Cortex of kidney (tissue), 1 donor: ENCODE results near the gene MAD1L1.
"Not testable (repeated sequence)": the region's sequence is repeated elsewhere in the genome, so short reads cannot be mapped to it uniquely, and the experiment has no call there.

ENCODE experiments used
- DNase-seq: peaks from one replicate; lab custom pipeline; 2025; lab: John Stamatoyannopoulos, UW

Gene MAD1L1

DNA sequence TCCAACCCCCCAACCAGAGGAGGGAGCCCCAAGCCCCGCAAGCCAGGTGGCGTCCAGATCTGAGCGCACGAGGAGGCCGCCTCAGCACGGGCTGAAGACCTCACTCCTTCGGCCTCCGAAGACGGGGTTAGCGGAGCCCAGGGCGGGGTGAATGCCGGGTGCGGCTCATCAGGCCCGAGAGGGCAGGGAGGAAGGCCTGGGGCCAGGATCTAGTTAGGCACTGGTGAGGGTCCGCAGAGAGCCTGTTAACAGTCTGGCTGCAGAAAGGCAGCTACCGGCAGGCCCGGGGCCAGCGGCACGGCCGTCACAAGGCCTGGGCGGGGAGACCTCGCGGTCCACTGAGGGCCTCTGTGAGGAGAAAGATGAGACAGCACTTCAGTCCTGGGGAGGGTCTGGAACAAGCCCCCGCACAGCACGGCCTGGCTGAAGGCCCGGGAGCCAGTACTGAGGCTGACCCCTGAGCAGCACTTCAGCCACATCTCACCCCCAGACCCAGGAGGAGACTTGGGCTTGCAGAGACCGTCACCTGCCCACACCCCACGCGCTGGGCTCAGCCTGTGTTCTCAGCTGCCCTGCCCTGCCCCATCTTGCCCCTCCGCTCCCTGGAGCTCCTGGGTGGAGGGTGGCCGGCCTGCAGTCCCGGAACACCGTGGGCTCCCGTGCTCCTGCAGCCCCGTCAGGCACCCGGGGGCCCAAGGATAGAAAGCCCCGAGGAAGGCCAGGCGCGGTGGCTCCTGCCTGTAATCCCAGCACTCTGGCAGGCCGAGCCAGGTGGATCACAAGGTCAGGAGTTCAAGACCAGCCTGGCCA, 369.4 kb downstream of the MAD1L1 start:
- DNase-seq, result no peak

DNA sequence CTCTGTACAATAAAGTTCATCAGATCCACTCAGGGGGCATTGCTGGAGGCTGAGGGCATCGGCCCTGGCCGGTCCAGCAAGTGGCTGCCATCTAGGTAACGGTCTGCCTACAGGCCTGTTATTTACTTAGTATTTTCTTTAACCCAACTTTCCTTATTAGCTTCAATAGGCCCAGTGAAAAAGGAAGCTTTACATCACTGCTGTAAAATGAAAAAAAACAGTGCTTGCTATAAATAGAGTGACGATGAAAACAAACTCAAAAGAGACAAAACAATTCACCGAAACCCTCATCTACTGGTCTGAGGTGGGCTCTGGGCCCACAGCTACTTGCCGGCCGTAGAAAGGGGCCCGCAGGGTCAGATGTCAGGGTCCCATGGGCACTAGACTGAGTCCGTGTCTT, 370.2 kb downstream of the MAD1L1 start:
- DNase-seq, result no peak

DNA sequence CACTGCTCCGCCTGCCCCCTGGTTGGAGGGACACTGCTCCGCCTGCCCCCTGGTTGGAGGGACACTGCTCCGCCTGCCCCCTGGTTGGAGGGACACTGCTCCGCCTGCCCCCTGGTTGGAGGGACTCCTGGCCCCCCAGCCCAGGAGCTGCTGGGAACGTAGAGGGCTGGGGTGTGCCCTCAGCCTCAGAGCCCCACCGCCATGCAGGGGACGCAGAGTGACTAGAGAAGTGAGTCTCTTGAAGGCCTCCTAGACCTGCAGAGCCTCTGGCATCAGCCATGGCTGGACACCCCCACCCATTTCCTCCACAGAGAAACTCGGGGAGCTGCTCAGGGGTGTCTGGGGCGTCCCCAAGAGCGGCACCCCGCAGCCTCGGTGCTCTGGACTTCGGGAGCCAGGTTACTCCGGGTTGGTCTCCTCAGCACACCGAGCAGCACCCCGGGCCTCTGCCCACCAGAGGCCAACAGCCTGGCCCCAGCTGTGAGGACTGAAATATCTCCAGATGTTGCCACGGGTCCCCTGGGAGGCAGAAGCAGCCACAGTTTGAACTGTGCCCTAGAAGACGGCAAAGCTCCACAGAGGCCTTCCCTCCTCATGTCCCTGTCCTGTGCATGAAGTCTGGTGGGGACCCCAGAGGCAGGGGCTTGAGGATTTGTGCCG, 370.8 kb downstream of the MAD1L1 start:
- no peak for DNase-seq

DNA sequence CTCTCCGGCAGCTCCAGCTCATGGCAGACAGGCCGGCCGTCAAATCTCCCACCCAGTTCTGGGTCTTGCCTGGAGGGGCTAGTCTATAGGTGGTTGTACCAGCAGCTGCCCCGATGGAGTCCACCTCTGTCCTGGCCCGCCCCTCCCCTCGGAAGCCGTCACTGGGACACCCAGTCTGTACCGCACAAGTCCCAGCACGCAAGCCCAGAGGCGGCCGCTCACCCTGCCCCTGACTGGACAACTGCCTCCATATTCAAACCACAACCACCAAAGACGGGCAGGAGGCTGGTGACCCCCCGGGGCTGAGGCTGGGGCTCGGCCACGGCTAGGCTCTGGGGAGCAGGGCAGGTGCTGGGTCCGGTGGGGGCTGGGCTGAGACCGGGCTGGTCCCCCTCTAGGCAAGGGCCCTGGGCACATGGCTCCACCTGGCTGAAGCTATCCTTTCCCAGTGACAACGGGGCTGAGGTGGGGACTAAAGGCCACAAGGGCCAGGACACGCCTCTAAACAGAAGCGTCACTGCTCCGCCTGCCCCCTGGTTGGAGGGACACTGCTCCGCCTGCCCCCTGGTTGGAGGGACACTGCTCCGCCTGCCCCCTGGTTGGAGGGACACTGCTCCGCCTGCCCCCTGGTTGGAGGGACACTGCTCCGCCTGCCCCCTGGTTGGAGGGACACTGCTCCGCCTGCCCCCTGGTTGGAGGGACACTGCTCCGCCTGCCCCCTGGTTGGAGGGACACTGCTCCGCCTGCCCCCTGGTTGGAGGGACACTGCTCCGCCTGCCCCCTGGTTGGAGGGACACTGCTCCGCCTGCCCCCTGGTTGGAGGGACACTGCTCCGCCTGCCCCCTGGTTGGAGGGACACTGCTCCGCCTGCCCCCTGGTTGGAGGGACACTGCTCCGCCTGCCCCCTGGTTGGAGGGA, 371.6 kb downstream of the MAD1L1 start:
- not testable (repeated sequence) for DNase-seq

DNA sequence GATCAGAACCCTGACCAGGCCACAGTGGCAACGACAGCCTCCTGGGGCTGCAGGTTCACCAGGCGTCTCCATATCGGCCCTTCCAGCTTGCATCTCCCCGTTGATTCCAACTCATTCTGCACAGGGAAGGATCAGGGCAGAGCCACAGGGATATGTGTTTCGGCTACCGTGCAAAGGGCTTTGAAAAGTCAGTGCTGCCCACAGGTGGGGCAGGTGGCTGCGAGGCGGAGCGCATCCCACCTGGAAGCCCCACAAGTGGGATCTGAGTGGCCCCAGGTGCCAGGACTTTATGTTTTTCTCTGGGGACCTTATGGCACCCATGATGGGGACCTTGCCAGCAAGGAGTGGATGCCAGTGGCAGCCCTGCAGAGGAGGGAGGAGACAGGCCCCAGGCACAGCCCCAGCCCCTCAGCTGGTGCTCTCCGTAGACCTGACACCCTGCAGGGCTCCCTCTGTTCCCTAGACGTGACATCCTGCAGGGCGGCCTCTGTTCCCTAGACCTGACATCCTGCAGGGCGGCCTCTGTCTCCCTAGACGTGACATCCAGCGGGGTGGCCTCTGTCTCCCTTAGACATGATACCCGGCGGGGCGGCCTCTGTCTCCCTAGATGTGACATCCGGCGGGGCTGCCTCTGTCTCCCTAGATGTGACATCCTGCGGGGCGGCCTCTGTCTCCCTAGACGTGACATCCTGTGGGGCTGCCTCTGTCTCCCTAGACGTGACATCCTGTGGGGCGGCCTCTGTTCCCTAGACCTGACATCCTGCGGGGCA, 373.3 kb downstream of the MAD1L1 start:
- no peak for DNase-seq

DNA sequence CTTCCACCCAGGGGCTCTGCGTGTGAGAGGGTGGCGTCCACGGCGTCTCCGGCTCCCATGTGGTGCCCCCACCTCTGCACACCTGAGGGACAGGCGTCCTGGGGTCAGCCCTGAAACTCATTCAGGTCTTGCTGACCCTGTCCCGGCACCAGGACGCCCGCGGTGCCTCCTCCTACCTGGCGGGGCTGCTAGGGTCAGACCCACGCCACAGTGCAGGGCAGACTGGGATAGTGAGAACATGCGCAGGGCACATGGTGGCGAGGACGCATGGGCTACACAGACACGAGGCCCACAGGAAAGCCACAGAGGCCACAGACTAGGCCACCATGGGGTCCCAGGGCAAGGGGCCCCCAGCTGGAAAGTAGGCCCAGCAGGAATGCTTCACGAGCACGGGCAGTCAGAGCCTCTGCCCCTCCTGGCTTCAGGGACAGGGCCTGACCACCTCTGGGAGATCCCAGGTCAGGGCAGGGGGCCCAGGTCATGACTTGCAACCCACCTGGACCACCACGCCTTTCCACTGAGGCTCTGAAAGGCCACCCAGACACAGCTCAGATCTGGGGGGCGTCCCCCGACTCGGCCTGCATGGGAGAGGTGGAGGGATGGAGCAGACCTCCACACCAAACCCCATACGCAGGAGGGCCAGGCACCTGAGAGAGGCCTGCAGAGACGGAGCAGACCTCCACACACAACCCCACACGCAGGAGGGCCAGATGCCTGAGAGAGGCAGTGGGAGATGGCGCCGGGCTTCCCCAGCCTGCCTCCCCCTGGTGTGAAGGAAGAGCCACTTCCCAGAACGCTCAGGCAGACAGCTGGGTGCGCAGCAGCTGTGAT, 374.1 kb downstream of the MAD1L1 start:
- no peak for DNase-seq

DNA sequence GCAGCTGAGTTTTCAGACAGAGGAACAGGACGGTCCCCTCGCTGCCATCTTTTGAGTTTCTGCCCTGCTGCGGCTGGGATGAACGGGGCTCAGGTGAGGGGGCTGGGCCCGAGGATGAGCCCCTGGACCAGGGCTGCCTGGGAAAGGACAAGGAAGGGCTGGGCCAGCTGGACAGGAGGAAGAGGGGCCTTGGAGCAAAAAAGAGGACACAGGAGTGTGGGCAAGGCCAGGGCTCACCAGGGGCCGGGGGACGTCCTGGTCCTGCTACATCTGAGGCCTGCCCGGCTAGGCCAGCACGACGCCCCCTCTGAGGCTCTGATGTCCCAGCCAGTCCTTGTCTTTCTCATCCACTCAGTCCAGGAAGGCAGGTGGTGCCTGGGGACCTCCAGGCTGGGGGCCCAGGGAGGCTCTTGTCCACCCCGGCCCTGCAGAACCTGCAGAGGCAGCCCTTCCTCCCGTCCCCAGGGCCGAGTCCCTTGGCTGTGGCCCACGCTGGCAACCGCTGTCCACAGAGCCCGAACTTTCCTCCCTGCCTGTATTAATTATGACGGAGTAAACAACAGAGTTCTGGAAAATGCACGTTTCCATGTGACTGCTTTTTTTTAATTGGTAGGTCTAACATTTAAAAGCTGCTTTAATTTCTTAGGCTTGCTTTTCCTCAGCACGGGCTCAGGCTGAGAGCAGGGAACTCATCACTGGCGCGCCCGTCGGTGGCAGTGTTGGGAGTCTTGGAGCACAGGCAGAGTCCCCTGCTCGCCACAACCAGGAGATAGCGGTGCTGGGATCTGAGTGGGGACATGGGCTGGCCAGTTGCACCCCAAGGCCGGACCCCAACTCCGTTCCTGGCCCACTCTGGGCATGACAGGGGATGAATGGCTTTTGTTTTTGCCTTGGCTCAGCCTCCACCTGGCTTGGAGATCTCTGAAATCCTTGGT, 375.0 kb downstream of the MAD1L1 start:
- DNase-seq, result no peak

DNA sequence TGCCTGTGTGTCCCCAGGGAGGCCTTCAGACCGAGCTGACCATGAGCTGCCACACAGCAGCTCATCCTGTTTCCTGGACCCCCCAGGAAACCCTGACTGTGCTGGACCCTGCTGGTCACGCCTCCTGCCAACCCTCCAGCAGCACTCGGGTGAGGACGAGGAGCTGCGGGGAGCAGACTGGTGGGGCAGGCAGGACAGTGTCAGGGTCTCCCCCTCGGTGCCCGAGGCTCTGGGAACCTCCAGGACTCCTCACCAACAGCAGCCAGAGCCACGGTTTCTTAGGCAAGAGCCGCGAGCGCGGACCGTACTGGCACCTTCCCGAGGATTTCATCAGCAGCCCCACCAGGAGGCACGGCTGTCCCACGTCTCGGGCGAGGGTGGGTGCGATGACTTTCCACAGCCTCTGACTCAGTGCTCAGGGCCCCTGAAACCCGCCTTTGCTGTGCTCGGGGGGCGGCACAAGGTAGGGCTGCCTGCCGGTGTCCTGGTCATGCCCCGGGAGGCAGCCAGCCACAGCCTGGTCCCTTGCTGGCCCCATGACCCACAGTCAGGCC, 375.8 kb downstream of the MAD1L1 start:
- no peak for DNase-seq

DNA sequence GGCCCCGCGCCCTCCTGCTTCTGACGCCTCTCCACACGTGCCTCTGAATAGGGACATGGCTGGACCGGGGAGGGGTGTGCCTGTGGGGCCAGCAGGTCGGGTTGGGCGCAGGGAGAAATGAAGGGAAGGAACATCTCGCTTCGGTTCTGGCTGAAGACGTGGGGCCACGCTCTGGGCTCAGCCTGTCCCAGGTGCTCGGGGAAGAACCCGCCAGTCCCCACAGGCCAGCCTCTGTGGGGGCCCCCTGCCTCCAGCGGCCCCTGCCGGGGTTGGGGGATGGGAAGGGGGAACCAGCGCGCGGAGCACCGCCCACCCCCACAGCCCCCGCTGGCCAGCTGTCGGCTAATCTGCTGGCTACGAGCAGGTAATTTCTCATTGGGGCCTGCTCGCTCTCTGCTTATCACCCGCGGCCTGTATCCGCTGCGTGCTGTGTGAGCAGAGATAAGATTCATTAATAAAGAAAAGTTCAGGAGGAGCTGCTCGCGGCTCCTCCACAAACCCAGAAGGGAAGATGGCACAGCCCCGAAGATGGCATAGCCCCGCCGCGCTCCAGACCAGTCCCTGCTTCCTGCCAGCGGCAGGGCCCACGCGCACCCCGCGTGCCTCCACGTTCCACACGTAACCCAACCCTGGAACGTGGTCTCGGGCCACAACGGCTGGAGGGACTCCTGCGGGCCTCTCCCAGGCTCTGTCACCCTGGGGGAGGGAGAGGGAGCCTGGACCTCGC, 376.4 kb downstream of the MAD1L1 start:
- no peak for DNase-seq

DNA sequence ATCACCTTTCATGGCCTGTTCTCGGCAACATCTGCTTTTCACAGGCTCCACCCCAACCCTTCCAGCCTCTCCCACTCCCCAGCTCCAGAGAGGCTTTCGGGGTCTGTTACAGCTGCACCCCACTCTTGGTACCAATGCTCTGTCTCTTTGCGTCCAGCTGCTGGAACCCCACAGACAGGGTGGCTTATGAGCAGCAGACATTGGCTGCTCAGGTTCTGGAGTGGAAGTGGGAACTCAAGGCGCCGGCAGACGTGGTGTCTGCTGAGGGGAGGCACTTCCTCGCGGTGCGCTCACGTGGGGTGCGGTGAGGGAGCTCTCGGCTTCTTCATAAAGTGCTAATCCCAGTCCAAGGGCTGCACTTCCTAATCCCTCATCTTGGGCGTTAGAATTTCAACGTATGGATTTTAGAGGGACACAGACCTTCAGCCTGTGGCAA, 377.0 kb downstream of the MAD1L1 start:
- no peak for DNase-seq

DNA sequence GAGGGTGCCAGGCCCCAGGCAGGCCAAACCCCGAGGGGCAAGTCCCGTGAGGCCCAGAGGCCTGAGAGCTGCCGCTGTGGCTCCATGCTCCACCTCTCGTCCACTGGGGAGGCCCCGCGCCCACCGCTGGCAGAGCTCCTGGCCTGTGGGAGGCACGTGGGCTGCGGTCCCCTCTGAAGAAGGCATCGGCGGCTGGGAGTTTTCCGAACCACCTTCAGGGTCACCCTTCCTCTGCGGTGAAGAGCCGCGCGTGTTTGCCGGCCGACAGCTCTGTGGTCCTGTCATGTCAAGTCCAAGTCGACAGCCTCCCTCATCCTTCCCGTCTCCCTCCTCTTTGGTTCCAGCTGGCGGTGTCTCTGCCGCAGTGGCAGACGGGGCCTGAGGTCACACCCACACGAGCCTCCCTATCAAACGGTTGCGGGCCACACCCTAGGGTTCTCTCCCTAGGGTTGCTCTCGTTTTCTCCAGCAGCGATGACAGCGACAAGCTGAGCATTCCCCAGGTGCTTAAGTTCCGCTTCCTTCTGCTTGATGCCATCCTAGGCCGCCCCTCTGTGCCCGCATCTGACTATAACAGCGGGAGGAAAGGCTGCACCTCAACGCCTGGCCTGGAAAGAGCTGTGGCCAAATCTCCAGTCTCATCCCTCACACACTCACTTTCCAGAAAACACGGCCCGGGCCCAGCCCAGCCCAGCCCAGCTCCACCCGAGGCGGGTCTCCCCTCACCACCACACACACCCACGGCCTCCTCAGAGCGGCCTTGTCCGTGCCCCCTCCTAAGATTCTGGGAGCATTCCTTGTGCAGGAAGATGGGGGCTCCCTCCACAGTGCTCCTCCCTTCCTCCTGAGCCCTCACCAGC, 377.6 kb downstream of the MAD1L1 start:
- no peak for DNase-seq

DNA sequence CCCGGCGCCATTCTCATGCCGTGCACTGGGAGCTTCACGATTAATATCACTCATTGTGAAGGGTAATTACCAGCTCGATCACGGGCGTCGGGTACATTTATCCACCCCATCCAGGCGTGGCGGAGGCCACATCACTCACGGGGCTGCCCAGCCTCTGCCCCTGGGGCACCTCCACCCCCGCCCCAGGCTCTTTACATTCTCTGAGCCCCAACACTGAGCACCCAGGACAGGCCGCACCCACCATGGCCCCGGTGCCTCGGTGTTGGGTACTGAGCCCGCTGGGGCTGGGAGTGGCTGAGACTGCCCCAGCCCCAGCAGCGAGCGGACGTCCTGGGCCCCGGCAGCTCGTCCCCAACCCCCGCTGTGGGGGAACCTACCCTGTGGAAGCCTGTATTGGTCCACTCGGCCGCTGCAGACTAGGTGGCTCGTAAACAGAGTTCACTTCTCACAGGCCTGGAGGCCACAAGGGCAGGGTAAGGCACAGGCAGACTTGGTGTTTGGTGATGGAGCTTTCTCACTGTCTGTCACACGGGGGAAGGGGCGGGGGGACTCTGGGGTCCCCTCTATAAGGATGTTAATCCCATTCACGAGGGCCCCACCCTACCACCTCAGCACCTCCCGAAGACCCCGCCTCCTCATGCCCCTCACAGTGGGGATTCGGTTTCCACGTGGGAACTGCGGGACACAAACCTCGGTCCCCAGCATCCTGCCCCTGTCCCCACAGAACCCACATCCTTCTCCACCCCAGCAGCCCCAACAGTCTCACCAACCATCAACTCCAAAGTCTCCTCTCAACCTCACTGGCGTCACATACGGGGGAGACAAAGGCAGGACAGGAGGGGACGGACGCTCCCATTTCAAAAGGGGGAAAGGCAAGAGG, 378.5 kb downstream of the MAD1L1 start:
- DNase-seq, result no peak

DNA sequence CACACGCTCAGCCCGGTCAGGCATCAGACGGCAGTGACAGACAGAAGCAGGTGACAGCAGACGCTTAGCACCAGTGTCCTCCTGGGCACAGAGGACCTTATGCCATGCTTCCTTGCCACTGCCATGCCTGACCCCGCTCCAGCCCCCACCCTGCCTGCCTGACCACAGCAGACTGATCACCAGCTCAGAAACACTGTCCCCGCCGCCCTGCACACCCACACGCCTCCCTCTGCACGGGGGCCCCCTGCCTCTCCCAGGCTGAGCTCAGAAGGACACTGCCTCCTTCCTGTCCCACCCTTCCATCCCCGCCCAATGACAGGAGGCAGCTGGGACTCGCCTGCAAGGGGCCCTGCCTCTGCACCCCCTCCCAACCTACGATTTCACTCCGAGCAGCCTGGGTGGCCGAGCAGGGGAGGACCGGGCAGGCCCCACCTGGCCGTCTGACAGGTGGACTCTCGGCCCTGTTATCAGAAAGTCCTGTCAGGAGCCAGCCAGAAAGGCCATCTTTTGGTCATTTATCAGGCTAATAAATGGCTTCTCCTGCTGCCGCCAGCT, 379.2 kb downstream of the MAD1L1 start:
- DNase-seq, result no peak

DNA sequence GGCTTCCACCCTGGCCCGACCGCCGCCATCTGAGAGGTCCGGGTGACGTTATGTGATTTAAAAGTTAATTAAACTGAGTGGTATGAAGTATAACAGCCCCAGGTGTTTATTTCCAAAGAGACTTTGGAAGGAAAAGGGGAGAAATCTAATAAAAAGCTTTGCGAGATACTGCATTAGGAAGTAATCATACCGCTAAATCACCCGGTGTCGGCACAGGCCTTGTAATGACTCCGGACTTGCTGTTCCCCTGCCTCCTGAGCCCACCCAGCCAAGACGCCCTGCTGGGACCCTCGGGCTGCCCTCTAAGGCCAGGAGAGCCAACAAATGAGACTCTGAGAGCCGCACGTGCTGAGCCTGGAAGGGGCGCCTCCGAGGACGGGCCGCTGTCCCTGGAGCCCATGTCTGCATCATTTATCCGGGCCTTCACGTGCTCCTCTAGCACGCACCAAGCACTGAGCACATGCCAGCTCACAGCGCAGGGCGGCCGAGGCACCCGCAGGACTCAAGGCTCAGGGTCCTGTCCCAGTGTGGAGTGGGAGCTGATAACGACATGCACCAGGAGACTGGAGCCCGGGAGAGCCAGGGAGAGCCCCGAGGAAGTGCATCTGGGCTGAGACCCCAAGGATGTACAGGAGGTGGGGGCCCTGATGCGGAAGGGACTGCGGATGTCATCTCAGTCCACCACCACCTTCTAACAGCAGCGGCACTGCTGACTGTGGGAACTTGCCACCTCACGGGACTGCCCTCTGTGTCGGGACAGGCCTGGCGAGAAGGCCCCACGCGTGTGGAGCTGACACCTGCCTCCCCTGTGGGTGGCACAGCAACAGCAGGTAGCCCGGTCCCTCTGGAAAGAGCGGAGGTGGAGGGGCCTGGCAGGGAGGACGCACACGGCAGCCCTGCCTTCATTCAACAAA, 380.0 kb downstream of the MAD1L1 start:
- no peak for DNase-seq
